ENCODE results near the gene SEMA4A.
A peak's percentile ranks its signal among the peaks of the same experiment; 100 is the strongest.
"Not testable (repeated sequence)": the region's sequence is repeated elsewhere in the genome, so short reads cannot be mapped to it uniquely, and the experiment has no call there.

The SEMA4A gene

GRCh38 chr1:156167536-156167935, 14.2 kb downstream of the SEMA4A start:
- DNase-seq = no peak
- TF ChIP-seq GATA1 (IDR thresholded peaks at IDR 0.05; ENCODE audit: low read depth, low read length) = no peak
- TF ChIP-seq POLR2A (IDR thresholded peaks at IDR 0.05; ENCODE audit: low read length) = no peak

DNA sequence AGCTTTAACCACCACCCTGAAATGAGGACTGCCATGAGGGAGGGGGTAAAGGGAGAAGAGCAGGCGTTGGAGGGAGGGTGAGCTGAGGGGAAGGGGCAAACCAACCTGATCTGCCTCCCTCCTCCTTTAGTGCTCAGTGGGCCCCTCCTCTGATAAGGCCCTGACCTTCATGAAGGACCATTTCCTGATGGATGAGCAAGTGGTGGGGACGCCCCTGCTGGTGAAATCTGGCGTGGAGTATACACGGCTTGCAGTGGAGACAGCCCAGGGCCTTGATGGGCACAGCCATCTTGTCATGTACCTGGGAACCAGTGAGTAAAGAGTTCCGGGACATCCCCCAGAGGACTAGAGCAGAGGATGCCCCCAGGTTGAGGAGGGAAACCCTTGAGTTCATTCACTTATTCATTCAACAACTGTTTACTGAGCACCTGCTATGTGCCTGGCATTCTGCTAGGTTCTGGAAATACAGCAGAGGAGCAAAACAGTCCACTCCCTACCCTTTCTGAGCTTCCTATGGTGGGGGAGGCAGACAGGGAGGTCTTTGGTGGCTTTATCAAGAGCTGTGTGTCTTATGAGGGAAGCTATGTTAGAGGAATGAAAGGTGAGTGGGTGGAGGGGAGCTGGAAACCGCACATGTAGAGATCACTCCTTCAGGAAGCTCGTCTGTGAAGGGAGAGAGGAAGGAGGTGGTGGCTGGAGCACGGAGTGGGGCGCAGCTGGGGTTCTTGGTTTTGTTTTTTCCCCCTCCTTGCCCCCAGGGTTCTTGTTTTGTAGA, 19.5 kb downstream of the SEMA4A start:
- no peak for DNase-seq

GRCh38 chr1:156176610-156177210, 23.3 kb downstream of the SEMA4A start:
- no peak for DNase-seq
- no peak for TF ChIP-seq POLR2A (IDR thresholded peaks at IDR 0.05; ENCODE audit: low read length)
- TF ChIP-seq GATA1 (IDR thresholded peaks at IDR 0.05; ENCODE audit: low read depth, low read length) = no peak

More for the DNA sequence above, 19.5 kb downstream of the SEMA4A start:
- no peak for TF ChIP-seq GATA1 (IDR thresholded peaks at IDR 0.05; ENCODE audit: low read depth, low read length)
- TF ChIP-seq POLR2A (IDR thresholded peaks at IDR 0.05; ENCODE audit: low read length) = no peak

DNA sequence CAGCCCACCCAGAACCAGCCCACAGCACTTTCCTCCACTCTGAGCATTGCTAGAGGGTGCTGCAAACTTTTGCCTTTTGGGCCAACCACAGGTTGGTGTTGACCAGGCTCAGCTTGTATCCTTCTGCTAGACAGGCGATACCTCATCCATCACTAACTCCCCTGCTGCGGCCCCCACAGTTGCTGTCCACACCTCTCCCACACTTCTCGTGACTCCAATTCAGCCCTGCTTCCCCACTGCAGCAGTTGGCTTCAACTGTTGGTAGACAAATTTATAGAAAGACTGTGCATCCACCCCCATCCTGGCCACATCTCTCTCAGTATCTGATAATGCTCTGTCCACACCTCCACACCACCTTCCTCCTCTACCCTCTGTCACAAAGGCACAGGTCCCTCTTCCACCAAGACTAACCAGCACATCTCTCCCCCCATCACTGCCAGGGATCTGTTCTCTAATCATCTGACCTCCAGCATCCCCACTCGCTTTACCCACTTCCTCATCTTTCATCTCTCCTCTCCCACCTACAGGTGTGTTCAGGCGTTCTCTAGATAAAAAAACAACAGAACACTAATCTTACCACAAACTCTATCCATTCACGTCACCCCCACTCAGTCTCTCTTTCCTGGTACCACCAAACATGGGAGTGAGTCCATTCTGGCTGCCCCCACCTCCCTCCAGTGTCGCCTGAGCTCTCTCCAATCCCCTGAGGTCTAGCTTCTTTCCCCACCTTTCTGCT, 24.7 kb downstream of the SEMA4A start:
- no peak for DNase-seq
- TF ChIP-seq POLR2A (IDR thresholded peaks at IDR 0.05; ENCODE audit: low read length) (no peak), GATA1 (IDR thresholded peaks at IDR 0.05; ENCODE audit: low read depth, low read length) (no peak)

- DNase-seq = no peak
- TF ChIP-seq POLR2A (IDR thresholded peaks at IDR 0.05; ENCODE audit: low read length) = no peak
- no peak for TF ChIP-seq GATA1 (IDR thresholded peaks at IDR 0.05; ENCODE audit: low read depth, low read length)
Measured at GRCh38 chr1:156180471-156180870, 27.1 kb downstream of the SEMA4A start.

DNA sequence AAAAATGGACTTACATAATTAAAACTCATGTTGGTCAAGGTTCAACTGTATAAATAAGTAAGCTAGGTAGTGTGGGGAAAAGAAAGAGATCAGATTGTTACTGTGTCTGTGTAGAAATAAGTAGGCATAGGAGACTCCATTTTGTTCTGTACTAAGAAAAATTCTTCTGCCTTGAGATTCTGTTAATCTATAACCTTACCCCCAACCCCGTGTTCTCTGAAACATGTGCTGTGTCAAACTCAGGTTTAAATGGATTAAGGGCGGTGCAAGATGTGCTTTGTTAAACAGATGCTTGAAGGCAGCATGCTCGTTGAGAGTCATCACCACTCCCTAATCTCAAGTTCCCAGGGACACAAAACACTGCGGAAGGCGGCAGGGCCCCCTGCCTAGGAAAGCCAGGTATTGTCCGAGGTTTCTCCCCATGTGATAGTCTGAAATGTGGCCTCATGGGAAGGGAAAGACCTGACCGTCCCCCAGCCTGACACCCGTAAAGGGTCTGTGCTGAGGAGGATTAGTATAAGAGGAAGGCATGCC, 28.1 kb downstream of the SEMA4A start:
- DNase-seq = not testable (repeated sequence)

- DNase-seq = not testable (repeated sequence)
Measured at GRCh38 chr1:156182010-156182779, 28.8 kb downstream of the SEMA4A start.

GRCh38 chr1:156186347-156187177, 33.2 kb downstream of the SEMA4A start:
- peak in 1 of 2 experiments; percentile 19 for DNase-seq

- DNase-seq = not testable (repeated sequence)
Measured at GRCh38 chr1:156190265-156190664, 36.9 kb downstream of the SEMA4A start.

- TF ChIP-seq POLR2A (IDR thresholded peaks at IDR 0.05; ENCODE audit: low read length) = no peak
- TF ChIP-seq GATA1 (IDR thresholded peaks at IDR 0.05; ENCODE audit: low read depth, low read length) = no peak
- peak in 1 of 2 experiments; percentile 15 for DNase-seq
Measured at GRCh38 chr1:156191292-156191964, 38.0 kb downstream of the SEMA4A start.

DNA sequence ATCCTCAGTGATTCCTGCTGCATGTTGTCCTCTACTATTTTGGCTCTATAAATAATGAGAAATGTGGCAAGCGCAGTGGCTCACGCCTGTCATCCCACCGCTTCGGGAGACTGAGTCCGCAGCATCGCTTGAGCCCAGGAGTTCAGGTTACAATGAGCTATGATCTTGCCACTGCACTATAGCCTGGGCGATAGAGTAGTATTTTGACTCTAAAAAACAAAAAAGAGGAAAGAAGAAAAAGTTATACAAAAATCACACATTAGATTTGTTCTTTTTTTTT, 39.8 kb downstream of the SEMA4A start:
- no peak for DNase-seq
- TF ChIP-seq GATA1 (IDR thresholded peaks at IDR 0.05; ENCODE audit: low read depth, low read length) (no peak), POLR2A (IDR thresholded peaks at IDR 0.05; ENCODE audit: low read length) (no peak)

- peak; percentile 99 for DNase-seq
- TF ChIP-seq GATA1 (IDR thresholded peaks at IDR 0.05; ENCODE audit: low read depth, low read length) (no peak), POLR2A (IDR thresholded peaks at IDR 0.05; ENCODE audit: low read length) (peak; percentile 94)
Measured at GRCh38 chr1:156193488-156194299, 40.3 kb downstream of the SEMA4A start, which contains the start of gene SLC25A44. Gene SLC25A44, plus strand, starts transcription at chr1:156194104. Its CDS starts 5,744 bp downstream, at chr1:156199848.

Data from erythroblast (primary cell).